Occipital lobe (tissue), 2 donors: Measurements from ENCODE around the gene CIAO3. TPM values are rescaled to one million over a fixed set of nuclear protein-coding genes. Genes with fewer than 3 reads are reported as not detected.

Source experiments
- DNase-seq: peaks from one replicate; lab custom pipeline; 2025; lab: John Stamatoyannopoulos, UW
- total RNA-seq: library from RNA; depleted of rRNA; stranded (reverse); fragments of >200 nt; gene quantifications from one replicate; pipeline ENCODE4 v1.2.3, GENCODE V29; 2014

The CIAO3 gene
- total RNA-seq: 48.8 TPM

DNA sequence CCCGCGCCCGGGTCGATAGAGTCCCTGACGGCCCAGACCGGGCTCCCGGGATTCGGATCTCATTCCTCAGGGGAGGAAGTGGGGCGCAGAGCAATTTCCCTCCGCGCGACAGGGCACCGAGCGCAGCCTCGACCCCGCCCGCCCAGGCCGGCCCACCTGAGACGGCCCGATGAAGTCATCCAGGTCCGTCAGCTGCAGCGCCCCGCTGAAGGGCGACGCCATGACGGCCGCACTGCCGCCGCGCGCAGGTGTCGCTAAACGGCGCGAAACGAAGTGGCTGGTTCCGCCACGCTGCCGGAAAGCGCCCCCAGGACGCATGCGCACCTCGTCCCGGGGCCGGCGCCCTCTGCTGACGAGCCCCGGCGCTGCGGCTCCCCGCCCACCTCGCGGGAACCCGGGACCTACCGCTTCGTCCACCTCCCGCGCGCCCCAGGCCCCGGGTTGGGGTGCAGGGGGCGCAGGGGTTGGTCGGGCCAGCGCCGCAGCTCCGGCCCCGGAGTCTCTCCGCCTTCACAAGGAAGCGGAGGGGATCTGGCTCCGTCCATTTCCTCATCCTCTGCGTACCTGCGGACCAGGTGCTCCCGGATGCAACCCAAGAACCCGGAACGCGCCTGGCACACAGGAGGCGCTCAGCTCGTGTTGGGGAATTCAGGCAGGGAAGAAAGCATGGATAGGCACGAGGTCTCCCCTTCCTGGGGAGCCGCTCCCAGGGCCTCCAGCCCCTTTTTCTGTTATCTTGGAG is at the start of gene CIAO3:
CIAO3 (minus strand) TSS at position 234 of the 742 bp plus-strand sequence; CDS start at position 222, 12 bp downstream.
- DNase-seq: peak; percentile 80

DNA sequence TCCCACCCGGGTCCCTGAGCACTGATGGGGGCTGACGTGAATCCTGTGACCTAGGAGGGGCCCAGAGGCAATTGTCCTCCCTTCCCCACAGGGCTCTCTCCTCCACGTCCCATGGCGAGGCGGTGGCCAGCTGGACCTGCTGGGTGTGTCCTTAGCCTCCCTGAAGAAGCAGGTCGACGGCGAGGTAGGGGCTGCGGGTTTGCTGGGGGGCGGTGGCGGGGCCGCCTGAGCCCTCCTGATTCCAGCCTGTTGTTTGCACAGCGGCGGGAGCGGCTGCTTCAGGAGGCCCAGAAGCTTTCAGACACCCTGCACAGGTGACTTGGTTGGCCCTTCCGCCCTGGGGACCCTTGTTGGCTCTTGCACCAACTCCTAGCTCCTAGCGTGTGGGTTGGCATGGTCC is 49.3 kb upstream of the CIAO3 start:
- no peak for DNase-seq

DNA sequence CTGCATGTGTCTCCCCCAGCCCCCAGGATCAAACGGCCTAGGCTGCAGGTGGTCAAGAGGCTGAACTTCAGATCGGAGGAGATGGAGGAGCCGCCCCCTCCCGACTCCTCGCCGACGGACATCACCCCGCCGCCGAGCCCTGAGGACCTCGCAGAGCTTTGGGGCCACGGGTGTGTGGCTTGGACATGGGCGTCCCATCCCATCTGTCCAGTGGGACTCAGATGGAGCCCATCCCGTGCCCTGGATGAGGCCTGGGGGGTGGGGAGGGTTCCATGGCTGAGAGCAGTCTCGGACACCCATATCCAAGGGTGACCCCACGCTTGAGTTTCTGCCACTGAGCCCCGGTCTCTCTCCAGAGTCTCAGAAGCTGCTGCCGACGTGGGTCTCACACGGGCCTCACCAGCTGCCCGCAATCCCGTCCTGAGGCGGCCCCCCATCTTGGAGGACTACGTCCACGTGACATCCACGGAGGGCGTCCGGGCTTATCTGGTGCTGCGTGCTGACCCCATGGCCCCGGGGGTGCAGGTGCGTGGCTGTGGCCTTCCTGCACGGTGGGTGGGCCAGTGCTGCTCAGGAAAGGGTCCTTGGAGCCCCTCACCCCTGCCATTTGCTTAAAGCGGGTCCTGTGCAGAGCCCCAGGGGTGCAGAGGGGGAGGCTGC is 48.5 kb upstream of the CIAO3 start:
- no peak for DNase-seq

DNA sequence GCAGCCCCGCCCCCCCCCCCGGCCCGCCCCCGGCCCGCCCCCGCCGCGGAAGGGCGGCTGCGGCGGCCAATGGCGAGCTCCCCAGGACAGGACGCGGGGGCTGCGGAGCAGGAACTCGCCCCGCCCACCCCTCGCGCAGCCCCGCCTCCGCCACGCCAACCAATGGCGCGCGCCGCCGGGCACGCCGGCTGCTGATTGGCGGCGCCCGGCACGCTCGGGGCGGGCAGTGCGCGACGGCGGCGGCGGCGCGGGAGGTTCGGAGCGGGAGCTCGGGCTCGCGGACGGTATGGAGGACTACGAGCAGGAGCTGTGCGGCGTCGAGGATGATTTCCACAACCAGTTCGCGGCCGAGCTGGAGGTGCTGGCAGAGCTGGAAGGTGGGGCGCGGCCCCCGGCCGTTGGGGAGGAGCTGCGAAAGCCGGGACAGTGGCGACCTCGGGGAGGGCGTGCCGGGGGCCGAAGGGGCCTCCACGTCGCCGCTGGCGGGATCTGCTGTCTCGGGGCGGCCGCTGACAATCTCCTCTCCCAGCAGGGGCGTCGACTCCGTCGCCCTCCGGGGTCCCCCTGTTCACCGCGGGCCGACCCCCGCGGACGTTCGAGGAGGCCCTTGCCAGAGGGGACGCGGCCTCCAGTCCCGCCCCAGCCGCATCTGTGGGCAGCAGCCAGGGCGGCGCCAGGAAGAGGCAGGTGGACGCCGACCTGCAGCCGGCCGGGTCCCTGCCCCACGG is 47.8 kb upstream of the CIAO3 start, which contains the start of gene CHTF18:
CHTF18 (plus strand) TSS at position 222 of the 728 bp plus-strand sequence; CDS start at position 287, 65 bp downstream.
- peak; percentile 87 for DNase-seq

DNA sequence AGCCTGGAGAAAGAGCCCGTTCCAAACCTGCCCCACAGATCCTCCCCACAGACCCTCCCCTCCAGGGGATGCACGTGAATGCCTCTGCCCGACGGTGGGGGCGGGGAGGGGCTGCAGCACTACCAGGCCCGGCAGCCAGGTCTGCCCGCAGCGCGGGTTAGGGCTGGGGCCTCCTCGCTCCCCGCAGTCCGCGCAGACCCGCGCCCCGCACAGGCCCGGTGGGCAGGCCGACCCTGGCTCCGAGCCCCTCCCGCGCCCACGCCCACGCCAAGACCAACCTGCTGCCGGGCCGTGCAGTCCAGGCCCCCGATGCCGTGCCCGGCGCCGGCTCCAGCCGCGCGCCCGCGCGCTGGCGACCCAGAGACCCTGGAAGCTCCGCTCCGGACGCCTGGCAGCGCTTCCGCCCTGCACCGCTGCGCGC is 47.2 kb upstream of the CIAO3 start, which contains the start of gene RPUSD1:
RPUSD1 (minus strand) TSS at position 404 of the 421 bp plus-strand sequence. CDS start 644 bp downstream, outside the sequence.
- DNase-seq: peak; percentile 29

DNA sequence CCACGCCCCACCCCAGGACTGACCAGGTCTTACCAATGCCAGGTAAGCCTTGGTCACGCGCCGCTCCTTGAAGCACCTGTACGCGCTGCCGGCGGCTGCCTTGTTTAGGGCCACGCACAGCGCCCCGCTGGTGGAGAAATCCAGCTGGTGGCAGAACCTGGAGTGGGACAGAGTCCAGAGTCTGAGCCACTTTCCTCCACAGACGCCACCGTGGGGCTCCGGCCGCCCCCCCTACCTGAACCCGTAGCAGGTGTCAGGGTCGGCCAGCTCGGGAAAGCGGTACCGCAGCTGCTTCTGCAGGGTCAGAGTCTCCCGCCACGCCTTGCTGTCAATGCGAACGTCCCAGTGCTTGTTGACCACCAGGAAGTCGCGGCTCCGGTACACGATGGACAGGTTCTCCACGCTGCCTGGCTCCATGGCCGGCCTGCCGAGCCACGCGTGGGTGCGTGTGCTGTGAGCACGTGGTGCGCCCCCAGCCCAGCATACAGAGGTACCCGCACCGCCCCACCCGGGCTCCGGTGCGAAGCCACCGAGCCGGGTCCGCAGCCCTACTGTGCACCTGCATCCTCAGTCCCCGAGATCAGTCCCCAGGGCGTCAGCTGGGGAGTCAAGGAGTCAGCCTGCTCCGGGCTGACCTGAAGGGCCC is 46.6 kb upstream of the CIAO3 start:
- DNase-seq: no peak

DNA sequence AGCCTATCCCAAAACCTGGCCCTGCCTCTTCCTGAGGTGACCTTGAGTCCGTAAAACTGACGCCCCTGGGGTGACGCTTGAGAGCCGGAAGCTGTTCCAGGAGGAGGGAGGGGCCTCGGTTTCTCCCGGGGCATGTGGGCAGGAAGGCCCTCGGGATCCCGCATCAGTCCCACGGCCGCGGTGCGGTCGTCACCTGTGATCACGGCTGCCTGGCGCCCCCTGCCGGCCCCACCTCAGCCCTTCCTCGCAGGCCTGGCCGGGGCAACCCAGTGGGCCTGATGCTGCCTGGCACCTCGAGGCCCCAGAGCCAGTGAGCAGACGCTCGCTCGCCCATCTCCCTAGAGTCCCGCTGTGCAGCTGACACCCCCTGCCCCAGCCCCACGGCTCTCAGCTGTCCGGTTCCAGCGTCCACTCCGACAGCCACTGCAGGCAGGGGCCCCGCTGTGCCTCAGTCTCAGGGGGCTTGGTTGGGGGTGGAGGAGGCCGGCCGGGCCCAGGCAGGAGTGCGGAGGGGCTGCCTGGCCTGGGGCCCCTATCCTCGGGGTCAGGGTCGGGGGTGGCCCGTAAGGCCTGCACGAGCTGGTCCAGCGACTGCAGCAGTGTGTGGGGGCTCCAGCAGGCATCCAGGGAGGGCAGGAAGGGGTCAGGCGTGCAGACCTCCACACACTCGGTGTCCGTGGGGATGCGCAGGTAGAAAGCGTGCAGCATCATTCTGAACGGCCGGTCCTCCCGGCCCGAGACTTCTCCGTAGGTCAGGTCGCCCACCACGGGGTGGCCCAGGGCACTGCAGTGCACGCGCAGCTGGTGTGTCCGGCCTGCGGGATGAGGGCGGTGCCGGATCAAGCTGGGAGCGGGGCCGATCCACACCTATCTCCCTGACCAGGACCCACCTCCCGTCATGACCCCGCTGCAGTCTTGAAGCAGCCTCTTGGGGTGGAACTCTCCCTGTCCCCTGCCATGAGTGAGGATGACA is 45.1 kb upstream of the CIAO3 start:
- DNase-seq: peak; percentile 22

DNA sequence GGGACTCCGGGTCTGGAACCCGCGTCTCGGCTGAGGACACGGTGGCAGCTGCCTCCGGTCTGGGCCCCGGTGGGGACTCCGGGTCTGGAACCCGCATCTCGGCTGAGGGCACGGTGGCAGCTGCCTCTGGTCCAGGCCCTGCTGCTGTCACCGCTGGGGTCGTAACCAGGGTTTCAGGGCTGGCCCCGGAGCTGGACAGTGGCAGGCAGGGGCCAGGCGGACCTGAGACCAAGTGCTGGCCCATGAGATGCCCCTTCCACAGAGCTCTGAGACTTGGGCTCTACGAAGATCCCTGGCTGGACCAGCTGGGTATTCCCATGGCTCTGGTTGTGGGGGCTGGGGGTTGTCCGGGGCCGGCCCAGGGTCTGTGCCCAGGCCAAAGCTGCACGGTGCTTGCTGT is 43.6 kb upstream of the CIAO3 start:
- DNase-seq: no peak

DNA sequence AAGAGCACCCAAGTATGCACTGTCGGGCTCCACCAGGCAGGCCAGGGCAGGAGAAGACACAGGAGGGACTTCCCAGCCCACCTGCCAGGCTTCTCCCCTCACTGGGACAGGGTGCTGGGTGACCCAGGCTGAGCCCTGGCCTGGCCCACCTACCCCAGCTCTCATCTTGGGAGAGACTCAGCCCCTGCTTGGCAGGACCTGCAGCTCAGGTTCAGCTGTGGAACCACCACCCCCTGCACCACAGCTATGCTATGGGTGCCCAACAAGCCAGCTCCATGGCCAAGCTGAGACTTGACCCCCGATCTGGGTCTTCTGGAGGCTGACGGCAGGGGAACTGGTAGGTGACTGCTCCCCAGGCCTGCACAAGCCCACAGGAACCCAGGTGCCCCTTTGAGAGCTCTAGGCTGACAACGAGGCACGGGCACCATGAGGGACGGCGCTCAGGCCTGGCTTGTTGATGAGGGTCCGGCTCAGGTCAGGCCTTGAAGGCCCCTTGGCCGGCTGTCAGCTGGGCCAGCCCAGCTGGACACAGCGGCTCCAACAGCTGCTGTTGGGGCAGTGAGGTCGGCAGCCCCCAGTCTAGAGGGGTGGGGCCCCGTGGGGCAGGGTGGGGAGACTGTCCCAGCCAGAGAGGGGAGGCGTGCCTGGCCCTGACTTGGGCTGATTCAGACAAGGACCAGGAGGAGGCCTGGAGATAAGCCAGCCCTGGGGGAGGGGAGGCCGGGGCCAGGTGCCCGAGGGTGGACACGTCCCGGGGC is 42.8 kb upstream of the CIAO3 start:
- DNase-seq: no peak

DNA sequence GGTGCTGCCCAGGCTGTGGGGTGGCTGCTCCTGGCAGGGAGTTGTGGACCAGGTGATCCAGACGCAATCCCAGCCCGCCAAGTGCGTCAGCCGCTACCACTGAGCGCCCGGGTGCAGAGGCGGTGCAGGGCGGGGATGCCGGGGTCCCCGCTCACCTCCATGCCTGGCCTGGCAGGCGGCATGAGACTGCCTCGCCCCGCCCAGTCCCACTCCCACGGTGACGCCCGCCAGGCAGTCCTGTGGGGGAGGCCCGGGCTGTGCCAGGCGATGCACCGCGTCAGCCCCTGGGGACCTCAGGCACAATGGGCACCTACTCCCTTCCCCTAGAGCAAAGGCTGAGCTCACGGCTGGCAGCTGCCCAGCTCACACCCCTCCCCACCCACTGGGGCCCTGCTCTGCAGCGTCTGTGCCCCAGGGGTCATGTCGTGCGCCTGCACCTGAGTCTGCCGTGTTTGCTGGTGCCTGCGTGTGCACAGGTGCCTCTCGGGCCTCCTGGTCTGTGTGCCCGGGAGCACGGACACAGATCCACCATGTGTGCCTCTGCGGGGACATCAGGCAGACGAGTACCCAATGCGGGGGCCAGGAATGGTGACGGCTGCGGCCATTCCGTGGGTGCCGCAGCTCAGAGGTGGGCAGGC is 42.1 kb upstream of the CIAO3 start:
- DNase-seq: no peak

DNA sequence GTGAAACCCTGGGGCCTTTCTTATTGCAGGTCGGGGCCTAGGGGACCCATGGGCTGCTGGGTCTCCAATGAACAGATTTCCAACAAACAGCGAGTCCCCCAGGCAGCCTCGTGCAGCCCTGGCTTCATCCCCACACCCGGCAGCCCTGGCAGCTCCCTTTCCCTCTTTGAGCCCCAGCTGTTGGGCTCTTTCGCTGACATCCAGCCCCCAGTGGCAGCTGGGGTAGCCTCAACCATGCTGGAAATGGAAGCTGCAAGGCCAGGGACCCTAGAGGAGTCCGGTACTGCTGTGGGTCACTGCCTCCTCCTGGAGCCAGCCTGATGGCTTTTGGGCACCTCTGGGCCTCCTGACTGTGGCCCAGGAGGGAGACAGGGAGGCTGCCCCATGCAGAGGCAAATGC is 41.5 kb upstream of the CIAO3 start:
- no peak for DNase-seq

DNA sequence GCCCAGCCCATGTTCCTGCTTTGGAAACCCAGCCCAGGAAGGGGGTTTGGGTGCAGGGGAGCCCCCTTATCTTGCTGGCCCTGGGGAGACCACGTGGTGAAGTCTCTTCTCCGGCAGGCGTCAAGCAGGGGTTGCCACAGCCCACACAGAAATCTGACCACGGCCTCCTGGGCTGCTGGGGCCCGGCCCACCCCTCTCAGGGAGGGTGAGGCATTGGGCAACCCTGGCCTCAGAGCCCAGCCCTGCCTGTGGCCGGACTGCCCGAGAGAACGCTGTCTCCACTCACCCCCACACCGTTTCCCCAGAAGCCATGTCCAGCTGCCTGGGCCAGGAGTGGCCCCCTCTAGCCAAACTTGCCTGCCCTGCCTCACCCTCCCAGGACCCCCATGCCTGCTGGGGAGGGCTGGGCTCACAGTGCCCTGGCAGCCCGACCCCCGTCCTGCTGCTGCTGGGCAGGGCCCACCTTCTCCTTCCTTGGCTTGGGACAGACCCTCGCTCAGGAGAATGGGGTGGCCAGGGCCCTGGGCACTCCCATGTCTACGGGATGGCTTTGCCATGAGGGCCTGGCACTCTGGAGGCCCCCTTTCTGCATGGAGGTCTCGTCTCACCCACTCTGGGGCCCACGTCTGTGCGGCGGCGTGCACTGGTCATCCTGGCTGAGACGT is 40.7 kb upstream of the CIAO3 start:
- DNase-seq: no peak

DNA sequence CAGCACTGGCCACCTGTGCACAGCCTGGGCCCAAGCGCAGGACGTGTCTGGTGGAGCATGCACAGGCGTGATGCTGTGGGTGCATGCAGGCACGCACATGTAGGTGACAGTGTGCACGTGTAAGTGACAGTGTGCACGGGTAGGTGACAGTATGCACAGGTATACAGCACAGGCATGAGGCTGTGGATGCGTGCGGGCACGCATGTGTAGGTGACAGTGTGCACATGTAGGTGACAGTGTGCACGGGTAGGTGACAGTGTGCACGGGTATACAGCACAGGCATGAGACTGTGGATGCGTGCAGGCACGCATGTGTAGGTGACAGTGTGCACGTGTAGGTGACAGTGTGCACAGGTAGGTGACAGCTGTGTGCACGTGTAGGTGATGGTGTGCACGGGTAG is 39.5 kb upstream of the CIAO3 start:
- DNase-seq: no peak

DNA sequence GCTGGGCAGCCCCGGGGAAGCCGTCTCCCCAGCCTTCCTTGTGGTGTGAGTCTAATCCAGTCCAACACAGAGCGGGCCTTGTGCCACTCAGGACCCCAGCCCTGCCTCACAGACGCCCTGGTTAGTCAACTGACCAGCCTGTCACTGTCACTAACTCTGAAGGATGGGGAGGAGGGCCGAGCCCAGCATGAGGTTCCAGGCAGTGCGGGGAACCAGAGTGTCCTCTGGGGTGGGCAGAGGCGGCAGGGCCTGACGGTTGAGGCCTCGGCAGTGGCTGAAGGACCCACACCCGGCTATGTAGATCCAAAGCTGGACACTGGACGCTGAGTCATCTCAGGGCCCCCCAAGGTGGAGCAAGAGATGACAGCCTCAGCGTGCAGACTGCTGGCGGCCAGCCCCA is 38.8 kb upstream of the CIAO3 start:
- DNase-seq: no peak

DNA sequence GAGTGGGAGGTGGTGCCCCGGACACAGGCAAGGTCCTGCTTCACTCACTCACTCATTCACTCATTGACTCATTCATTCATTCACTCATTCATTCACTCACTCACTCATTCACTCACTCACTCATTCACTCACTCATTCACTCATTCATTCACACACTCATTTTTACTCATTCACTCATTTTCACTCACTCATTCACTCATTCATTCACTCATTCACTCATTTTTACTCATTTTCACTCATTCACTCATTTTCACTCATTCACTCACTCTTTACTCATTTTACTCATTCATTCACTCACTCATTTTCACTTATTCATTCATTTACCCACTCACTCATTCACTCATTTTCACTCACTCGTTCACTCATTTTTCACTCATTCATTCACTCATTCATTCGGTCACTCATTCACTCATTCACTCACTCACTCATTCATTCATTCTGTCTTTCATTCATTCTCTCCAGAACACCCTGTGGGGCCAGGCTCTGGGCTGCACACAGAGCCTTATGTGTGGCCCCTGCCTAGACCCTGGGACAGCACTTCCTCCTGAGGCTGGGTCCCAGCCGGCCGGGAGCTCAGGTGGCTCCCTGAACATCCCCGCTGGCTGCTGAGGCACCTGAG is 38.2 kb upstream of the CIAO3 start:
- DNase-seq: no peak

DNA sequence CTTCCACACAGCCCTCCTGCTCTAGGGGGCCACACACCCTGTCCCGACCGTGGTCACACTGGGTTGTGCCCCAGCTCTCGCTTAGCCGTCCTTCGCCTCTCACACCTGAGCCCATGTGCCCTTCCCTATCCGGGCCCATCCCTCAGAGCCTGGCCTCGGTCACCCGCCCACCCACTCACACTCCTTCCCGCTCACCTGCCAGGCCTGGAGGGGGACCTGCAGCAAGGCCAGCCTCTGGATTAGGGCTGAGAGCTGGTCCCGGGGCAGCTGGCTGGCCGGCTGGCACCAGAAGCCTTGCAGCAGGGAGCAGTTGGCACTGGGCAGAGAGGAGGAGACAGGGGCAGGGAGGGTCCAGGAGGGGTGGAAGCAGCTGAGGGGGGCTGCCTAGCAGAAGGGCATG is 37.6 kb upstream of the CIAO3 start:
- DNase-seq: no peak

DNA sequence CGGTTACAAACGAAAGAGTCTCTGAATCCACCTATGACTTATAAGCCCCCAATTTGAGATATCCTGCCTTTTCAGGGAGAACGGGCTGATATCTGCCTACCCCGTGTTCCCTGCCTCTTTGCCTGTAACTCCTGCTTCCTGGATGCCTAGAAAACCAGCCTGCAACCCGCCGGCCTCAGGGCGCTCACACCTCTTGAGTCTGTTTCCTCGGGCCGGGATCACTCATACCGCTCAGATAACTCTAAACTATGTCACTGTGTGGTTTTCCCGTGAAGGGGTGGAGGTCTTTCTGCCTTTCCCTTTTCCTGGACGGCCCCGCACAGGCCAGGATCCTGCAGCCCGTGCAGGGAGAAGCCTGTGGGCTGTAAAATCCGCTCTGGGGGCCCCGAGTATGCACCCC is 37.0 kb upstream of the CIAO3 start:
- no peak for DNase-seq

DNA sequence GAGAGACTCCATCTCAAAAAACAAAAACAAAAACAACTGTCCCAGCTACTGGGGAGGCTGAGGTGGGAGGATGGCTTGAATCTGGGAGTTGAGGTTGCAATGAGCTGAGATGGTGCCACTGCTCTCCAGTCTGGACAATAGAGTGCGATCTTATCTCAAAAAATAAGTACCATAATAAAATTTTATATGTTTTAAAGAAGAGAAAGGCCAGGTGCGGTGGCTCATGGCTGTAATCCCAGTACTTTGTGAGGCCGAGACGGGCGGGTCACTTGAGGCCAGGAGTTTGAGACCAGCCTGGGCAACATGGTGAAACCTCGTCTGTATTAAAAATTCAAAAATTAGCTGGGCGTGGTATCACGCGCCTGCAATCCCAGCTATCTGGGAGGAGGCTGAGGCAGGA is 36.0 kb upstream of the CIAO3 start:
- DNase-seq: no peak
